ENCODE results near the gene C16orf86. TPM values are rescaled to one million over a fixed set of nuclear protein-coding genes. Genes with fewer than 3 reads are reported as not detected.
"Not testable (repeated sequence)": the region's sequence is repeated elsewhere in the genome, so short reads cannot be mapped to it uniquely, and the experiment has no call there.

C16orf86 gene
- total and polyA plus RNA-seq, 5 donors = 3.9 to 6.2 (median 5.3) TPM

DNA sequence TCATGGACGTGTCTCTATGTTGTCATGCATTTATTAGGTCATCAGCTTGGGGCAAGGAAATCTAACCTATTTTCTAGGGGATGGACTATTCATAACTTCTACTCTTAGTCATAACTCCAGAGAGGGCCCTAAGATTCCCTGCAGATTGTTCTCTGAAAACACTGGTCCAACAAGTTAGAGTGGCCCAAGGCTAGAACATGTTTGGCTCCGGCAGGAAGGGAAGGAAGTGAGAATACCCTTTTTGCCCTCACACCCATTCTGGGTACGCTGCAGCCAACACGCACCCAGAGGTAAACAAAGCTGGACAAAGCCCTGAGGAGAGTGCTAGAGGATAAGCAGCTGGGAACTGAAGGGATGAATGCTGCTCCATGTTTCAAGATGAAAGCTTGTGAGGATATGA lies 9.9 kb downstream of the C16orf86 start:
- intact Hi-C loops (cut with DNase I) = loop anchor here in 2 of 4 donors (10.0 kb wide), 2 partner anchors 128 to 138 kb away; partner anchors contain the start of genes RANBP10 (in 1 of the 2) and TSNAXIP1 (in 1 of the 2)
- H3K4me3 ChIP-seq (ENCODE audit: low read length) = no peak overlapping the region
- DNase-seq = no peak
- ATAC-seq = no peak
- no peaks in the 10 kb centered on the region for H3K27me3 ChIP-seq (ENCODE audit: control insufficient read depth, insufficient read depth)
- WGBS = 71% methylated on average over 4 of the region's 4 CpGs
- peaks cover 5% of the 10 kb centered on the region for H3K4me1 ChIP-seq (ENCODE audit: control insufficient read depth, insufficient read depth, low read length)
- no peak overlapping the region for H3K27ac ChIP-seq (ENCODE audit: low read length)
- no peaks in the 10 kb centered on the region for H3K9me3 ChIP-seq (ENCODE audit: control insufficient read depth, low read length)

DNA sequence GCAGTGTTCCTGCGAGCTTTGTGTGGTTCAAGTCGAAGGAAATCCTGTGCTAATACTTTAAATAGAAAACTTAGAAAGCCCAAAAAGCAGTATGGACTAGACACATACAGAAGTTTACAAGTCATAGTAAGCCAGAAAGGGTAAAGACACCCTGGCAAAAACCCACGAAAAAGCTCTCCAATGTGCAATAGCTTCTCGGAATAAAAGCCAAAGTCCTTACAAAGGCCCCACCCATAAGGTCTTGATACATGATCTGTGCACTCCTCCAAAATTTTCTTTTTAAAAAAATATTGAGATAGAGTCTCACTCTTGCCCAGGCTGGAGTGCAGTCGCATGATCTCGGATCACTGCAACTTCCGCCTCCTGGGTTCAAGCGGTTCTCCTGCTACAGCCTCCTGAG lies 10.3 kb downstream of the C16orf86 start:
- intact Hi-C loops (cut with DNase I) = loop anchor here in 2 of 4 donors (10.0 kb wide), 2 partner anchors 128 to 138 kb away; partner anchors contain the start of genes RANBP10 (in 1 of the 2) and TSNAXIP1 (in 1 of the 2)
- no peak overlapping the region for H3K27ac ChIP-seq (ENCODE audit: low read length)
- 67% methylated on average over 8 of the region's 8 CpGs for WGBS

DNA sequence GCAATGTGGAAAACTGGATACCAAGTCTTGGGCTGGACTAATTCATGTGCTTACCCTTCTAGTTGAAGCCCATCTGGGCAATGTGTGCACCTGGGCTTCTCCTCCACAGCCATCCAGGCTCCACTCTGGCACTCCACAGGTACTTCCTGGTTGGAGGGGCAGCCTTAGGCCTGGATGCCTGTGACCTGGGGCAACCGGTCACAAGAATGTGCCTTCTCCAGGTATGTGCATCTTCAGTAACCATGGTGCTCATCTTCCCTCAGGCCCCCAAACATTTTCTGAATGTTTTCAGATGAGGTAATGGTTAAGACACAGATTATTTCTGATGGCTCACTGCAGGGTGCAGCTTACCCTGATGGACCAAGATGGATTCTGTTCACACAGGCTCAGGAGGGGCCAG lies 11.1 kb downstream of the C16orf86 start:
- no peak for ATAC-seq
- peaks cover 5% of the 10 kb centered on the region for H3K4me1 ChIP-seq (ENCODE audit: control insufficient read depth, insufficient read depth, low read length)
- H3K27me3 ChIP-seq (ENCODE audit: control insufficient read depth, insufficient read depth) = no peaks in the 10 kb centered on the region
- intact Hi-C loops (cut with DNase I) = loop anchor here in 2 of 4 donors (10.0 kb wide), 2 partner anchors 127 to 137 kb away; partner anchors contain the start of genes RANBP10 (in 1 of the 2) and TSNAXIP1 (in 1 of the 2)
- no peak overlapping the region for H3K27ac ChIP-seq (ENCODE audit: low read length)
- H3K4me3 ChIP-seq (ENCODE audit: low read length) = no peak overlapping the region
- 88% methylated on average over 1 of the region's 1 CpG for WGBS
- no peak for DNase-seq
- no peaks in the 10 kb centered on the region for H3K9me3 ChIP-seq (ENCODE audit: control insufficient read depth, low read length)

More for the DNA sequence above, 10.3 kb downstream of the C16orf86 start:
- H3K9me3 ChIP-seq (ENCODE audit: control insufficient read depth, low read length) = no peaks in the 10 kb centered on the region
- peaks cover 5% of the 10 kb centered on the region for H3K4me1 ChIP-seq (ENCODE audit: control insufficient read depth, insufficient read depth, low read length)
- no peaks in the 10 kb centered on the region for H3K27me3 ChIP-seq (ENCODE audit: control insufficient read depth, insufficient read depth)
- no peak for ATAC-seq
- H3K4me3 ChIP-seq (ENCODE audit: low read length) = no peak overlapping the region
- no peak for DNase-seq

DNA sequence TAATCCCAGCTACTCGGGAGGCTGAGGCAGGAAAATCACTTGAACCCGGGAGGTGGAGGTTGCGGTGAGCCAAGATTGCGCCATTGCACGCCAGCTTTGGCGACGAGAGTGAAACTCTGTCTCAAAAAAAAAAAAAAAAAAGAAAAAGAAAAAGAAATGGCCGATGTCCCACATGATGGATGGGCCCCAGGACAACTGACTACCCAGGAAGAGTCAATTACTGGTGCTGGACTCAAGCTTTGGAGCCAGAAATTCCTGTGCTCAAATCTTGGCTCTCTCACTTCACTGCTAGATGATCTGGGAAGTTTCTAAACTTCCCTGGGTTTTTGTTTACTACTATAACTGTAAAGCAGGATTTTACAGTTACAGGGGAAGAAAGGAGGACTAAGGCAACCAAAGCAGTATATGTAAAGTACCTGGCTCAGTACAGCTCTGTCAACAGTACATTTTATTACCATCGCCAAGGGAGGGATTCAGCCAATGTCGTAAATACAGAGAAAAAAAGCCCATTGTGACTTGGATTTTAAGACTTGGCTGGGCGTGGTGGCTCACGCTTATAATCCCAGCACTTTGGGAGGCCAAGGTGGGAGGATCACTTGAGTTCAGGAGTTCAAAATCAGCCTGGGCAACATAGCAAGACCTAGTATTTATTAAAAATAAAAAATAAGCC lies 11.9 kb downstream of the C16orf86 start:
- no peaks in the 10 kb centered on the region for H3K27me3 ChIP-seq (ENCODE audit: control insufficient read depth, insufficient read depth)
- DNase-seq = no peak
- H3K4me3 ChIP-seq (ENCODE audit: low read length) = no peak overlapping the region
- intact Hi-C loops (cut with DNase I) = loop anchor here in 2 of 4 donors (10.0 kb wide), 2 partner anchors 126 to 136 kb away; partner anchors contain the start of genes RANBP10 (in 1 of the 2) and TSNAXIP1 (in 1 of the 2)
- 94% methylated on average over 12 of the region's 12 CpGs for WGBS
- peaks cover 2% of the 10 kb centered on the region for H3K4me1 ChIP-seq (ENCODE audit: control insufficient read depth, insufficient read depth, low read length)
- no peak for ATAC-seq
- H3K9me3 ChIP-seq (ENCODE audit: control insufficient read depth, low read length) = no peaks in the 10 kb centered on the region
- no peak overlapping the region for H3K27ac ChIP-seq (ENCODE audit: low read length)

DNA sequence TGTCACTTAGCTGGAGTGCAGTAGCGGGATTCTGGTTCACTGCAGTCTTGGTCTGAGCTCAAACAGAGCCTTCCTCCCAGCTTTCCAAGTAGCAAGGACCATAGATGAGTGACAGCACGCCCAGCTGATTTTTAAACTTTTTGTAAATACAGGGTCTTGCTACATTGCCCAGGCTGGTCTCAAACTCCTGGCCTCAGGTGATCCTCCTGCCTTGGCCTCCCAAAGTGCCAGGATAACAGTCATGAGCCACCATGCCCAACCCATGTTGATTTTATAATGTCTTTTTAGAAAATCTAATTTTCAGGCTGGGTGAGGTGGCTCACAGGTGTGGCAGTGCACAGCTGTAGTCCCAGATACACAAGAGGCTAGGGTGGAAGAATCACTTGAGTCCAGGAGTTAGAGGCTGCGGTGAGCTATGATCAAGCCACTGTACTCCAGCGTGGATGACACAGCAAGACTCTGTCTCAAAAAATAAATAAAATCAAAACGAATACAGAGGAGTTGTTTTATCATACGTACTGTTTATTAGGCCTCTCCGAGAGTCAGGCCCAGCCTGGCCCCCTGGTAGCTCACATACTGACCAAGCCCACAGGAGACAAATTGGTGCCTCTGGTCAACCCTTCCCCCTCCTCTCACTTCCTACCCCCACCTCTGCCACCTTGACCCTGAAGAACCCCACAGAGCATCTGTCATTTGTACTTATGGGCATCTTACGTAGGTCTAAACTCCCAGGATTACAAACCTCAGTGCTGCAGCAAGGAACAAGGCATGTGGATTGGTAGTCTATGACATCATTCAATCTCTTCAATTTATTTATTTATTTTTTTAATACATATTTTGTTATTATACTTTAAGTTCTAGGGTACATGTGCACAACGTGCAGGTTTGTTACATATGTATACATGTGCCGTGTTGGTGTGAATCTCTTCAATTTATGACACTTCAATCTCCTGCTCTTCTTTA lies 13.6 kb downstream of the C16orf86 start:
- no peaks in the 10 kb centered on the region for H3K9me3 ChIP-seq (ENCODE audit: control insufficient read depth, low read length)
- 96% methylated on average over 10 of the region's 10 CpGs for WGBS
- intact Hi-C loops (cut with DNase I) = loop anchor here in 2 of 4 donors (10.0 kb wide), 2 partner anchors 125 to 135 kb away; partner anchors contain the start of genes RANBP10 (in 1 of the 2) and TSNAXIP1 (in 1 of the 2)
- H3K27me3 ChIP-seq (ENCODE audit: control insufficient read depth, insufficient read depth) = no peaks in the 10 kb centered on the region
- H3K27ac ChIP-seq (ENCODE audit: low read length) = no peak overlapping the region
- no peak for ATAC-seq
- no peak overlapping the region for H3K4me3 ChIP-seq (ENCODE audit: low read length)
- H3K4me1 ChIP-seq (ENCODE audit: control insufficient read depth, insufficient read depth, low read length) = no peaks in the 10 kb centered on the region
- no peak for DNase-seq

DNA sequence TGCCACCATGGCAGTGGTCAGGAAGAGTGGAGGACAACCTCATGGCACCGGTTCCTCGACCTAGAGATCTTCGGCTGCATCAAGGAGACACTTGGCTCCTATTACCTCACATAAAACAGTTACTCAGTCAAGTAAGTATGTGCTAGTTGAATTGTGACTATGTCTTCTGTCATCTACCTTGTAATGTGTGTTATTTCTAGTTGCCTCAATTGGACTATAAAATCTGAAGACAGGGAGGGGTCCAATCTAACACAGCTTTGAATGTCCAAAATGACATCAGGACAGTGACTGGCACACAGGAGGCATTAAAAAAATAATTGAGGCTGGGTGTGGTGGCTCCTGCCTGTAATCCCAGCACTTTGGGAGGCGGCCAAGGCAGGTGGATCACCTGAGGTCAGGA lies 17.2 kb downstream of the C16orf86 start:
- 97% methylated on average over 4 of the region's 4 CpGs for WGBS
- no peak overlapping the region for H3K4me3 ChIP-seq (ENCODE audit: low read length)

DNA sequence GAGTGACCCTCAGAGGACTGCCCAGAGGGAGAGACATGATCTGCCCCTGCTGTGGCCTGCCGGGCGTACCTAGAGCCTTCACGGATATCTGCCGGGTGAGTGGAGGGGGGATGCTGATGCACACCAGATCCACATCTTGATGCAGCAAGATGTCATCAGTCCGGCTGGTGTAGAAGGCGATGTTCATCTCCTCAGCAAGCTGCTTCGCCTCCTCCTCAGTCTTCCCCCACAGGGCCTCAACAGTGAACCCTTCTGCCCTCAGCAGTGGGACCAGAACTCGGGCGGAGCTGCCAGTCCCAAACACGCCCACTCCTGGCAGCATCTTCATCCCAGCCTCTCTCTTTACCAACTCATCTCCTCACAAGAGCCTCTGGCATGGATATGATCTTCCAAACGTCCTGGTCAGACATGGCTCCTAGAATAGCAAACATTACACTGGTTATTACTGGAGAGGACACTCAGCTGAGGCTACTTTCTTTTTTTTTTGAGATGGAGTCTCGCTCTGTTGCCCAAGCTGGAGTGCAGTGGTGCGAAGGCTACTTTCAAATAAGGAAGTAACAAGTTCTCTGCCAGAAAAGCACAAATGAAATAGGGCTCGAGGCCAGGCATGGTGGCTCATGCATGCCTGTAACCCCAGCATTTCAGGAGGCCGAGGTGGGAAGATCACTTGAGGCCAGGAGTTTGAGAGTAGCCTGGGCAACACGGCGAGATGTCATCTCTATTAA lies 18.9 kb downstream of the C16orf86 start:
- Histone ChIP-seq H3K4me1 (ENCODE audit: control insufficient read depth, insufficient read depth, low read length) (no peaks in the 10 kb centered on the region), H3K9me3 (ENCODE audit: control insufficient read depth, low read length) (no peaks in the 10 kb centered on the region), H3K27me3 (ENCODE audit: control insufficient read depth, insufficient read depth) (no peaks in the 10 kb centered on the region), H3K27ac (ENCODE audit: low read length) (peak overlapping the region; percentile 37), H3K4me3 (ENCODE audit: low read length) (no peak overlapping the region)
- ATAC-seq = no peak
- WGBS = 81% methylated on average over 17 of the region's 17 CpGs
- peak in 1 of 3 donors; percentile 42 for DNase-seq
- intact Hi-C loops (cut with DNase I) = no loop called here

More for the DNA sequence above, 17.2 kb downstream of the C16orf86 start:
- H3K4me1 ChIP-seq (ENCODE audit: control insufficient read depth, insufficient read depth, low read length) = no peaks in the 10 kb centered on the region
- no peaks in the 10 kb centered on the region for H3K9me3 ChIP-seq (ENCODE audit: control insufficient read depth, low read length)
- DNase-seq (no peak), ATAC-seq (no peak)
- no peaks in the 10 kb centered on the region for H3K27me3 ChIP-seq (ENCODE audit: control insufficient read depth, insufficient read depth)
- no peak overlapping the region for H3K27ac ChIP-seq (ENCODE audit: low read length)
- intact Hi-C loops (cut with DNase I) = no loop called here

DNA sequence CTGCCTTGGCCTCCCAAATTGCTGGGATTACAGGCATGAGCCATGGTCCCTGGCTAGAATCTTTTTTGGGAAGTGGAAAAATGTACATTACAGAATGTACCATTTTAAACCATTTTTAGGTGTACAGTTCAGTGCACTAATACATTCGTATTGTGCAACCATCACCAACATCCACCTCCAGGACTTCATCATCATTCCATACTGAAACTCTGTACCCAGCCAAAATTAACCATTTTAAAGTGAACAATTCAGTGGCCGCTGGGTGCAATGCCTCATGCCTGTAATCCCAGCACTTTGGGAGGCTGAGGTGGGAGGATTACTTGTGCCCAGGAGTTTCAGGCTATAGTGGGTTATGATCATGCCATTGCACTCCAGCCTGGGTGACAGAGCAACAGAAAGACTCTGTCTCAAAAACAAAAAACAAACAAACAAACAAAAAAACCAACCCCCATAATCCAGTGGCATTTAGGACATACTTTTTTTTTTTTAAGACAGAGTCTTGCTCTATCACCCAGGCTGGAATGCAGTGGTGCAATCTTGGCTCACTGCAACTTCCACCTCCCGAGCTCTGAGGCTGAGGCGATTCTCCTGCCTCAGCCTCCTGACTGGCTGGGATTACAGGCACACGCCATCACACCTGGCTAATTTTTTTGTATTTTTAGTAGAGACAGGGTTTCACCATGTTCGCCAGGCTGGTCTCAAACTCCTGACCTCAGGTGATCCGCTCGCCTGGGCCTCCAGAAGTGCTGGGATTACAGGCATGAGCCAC lies 27.1 kb downstream of the C16orf86 start:
- intact Hi-C loops (cut with DNase I) = not testable (repeated sequence)
- WGBS = 91% methylated on average over 8 of the region's 8 CpGs

DNA sequence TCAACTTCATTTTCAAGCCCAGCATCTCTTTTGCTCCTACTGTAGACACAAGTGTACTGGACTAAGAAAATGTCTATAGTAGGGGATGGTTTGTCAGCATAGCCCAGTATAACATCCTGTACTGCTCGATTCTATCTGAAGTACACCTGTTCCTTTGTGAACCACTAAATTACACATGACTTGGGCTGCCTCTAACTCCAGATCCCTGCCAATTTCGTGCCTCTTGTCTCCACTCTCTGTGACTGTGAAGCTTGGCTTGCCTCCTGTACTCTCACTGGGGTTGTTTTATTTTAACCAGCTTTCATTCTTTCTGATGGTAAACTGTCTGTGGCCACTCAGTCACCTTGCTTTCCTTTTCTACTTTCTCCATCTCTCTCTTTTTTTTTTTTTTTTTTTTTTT lies 28.0 kb downstream of the C16orf86 start:
- no peak for DNase-seq
- intact Hi-C loops (cut with DNase I) = no loop called here
- Histone ChIP-seq H3K9me3 (ENCODE audit: control insufficient read depth, low read length) (no peaks in the 10 kb centered on the region), H3K27ac (ENCODE audit: low read length) (no peak overlapping the region), H3K27me3 (ENCODE audit: control insufficient read depth, insufficient read depth) (no peaks in the 10 kb centered on the region), H3K4me1 (ENCODE audit: control insufficient read depth, insufficient read depth, low read length) (peaks cover 1% of the 10 kb centered on the region), H3K4me3 (ENCODE audit: low read length) (no peak overlapping the region)
- WGBS = 52% methylated on average over 2 of the region's 2 CpGs
- peak; percentile 31 to 56 for ATAC-seq

More for the DNA sequence above, 27.1 kb downstream of the C16orf86 start:
- H3K4me3 ChIP-seq (ENCODE audit: low read length); H3K4me1 ChIP-seq (ENCODE audit: control insufficient read depth, insufficient read depth, low read length); H3K27me3 ChIP-seq (ENCODE audit: control insufficient read depth, insufficient read depth); ATAC-seq; H3K27ac ChIP-seq (ENCODE audit: low read length); DNase-seq; H3K9me3 ChIP-seq (ENCODE audit: control insufficient read depth, low read length): not testable (repeated sequence)
